BLaER1 treated with 17β-estradiol and CSF1 and Interleukin-3, amounts not matched to agents 10 nM and 100 nM (cell line): ENCODE measurements around the gene KIRREL3.

Experiments used
- H3K27ac ChIP-seq, 11 experiments: shearing (Covaris generic); formaldehyde crosslinking; 2 replicates each; pipeline ENCODE4 v1.8.1; 2022
- H3K27me3 ChIP-seq, 11 experiments: shearing (Covaris generic); formaldehyde crosslinking; 2 replicates each; pipeline ENCODE4 v1.8.1; 2022
- H3K36me3 ChIP-seq, 11 experiments: shearing (Covaris generic); formaldehyde crosslinking; 2 replicates each; pipeline ENCODE4 v1.8.1; 2022
- H3K4me1 ChIP-seq, 10 experiments: shearing (Covaris generic); formaldehyde crosslinking; 2 replicates each; pipeline ENCODE4 v1.8.1; 2022
- H3K4me2 ChIP-seq, 11 experiments: shearing (Covaris generic); formaldehyde crosslinking; 2 replicates each; pipeline ENCODE4 v1.8.1; 2022
- H3K4me3 ChIP-seq, 10 experiments: shearing (Covaris generic); formaldehyde crosslinking; 2 replicates each; pipeline ENCODE4 v1.8.1; 2022
- H3K9ac ChIP-seq, 11 experiments: shearing (Covaris generic); formaldehyde crosslinking; 2 replicates each; pipeline ENCODE4 v1.8.1; 2022
- H3K9me3 ChIP-seq, 11 experiments: shearing (Covaris generic); formaldehyde crosslinking; replicated peaks in 1 of 11; 2 replicates each; pipeline ENCODE4 v1.8.1; 2022
- H4K20me1 ChIP-seq, 11 experiments: shearing (Covaris generic); formaldehyde crosslinking; 2 replicates each; pipeline ENCODE4 v1.8.1; 2022
- Cebpa-rat ChIP-seq, 11 experiments: shearing (Covaris generic); IDR thresholded peaks; 2 replicates each; pipeline ENCODE4 v1.8.1; 2022

KIRREL3 gene

GRCh38 chr11:126711977-126712625 is 288.5 kb downstream of the KIRREL3 start:
- Histone ChIP-seq H3K27ac (no peak overlapping the region), H3K9me3 (no peaks in the 10 kb centered on the region), H3K4me2 (no peak overlapping the region), H3K4me1 (no peaks in the 10 kb centered on the region; a peak in 2 of 20 replicates), H3K27me3 (no peaks in the 10 kb centered on the region), H3K36me3 (no peaks in the 10 kb centered on the region), H4K20me1 (no peaks in the 10 kb centered on the region; a peak in 1 of 22 replicates), H3K9ac (no peak overlapping the region), H3K4me3 (no peak overlapping the region)
- no peak for TF ChIP-seq Cebpa-rat (IDR thresholded peaks at IDR 0.05)

- no peaks in the 10 kb centered on the region for H3K36me3 ChIP-seq
- H3K27ac ChIP-seq, result no peak overlapping the region
- no peaks in the 10 kb centered on the region for H3K9me3 ChIP-seq
- H3K27me3 ChIP-seq, result no peaks in the 10 kb centered on the region
- H3K4me1 ChIP-seq, result no peaks in the 10 kb centered on the region; a peak in 2 of 20 replicates
- H4K20me1 ChIP-seq, result no peaks in the 10 kb centered on the region; a peak in 1 of 22 replicates
- H3K4me3 ChIP-seq, result no peak overlapping the region
- no peak overlapping the region for H3K9ac ChIP-seq
- H3K4me2 ChIP-seq, result no peak overlapping the region
- TF ChIP-seq Cebpa-rat (IDR thresholded peaks at IDR 0.05), result no peak
Measured at GRCh38 chr11:126710804-126711399, 289.7 kb downstream of the KIRREL3 start.

- H3K4me3 ChIP-seq, result no peak overlapping the region
- no peaks in the 10 kb centered on the region for H3K9me3 ChIP-seq
- H3K36me3 ChIP-seq, result no peaks in the 10 kb centered on the region
- no peaks in the 10 kb centered on the region for H3K27me3 ChIP-seq
- no peak overlapping the region for H3K4me2 ChIP-seq
- H3K9ac ChIP-seq, result no peak overlapping the region
- H3K4me1 ChIP-seq, result no peaks in the 10 kb centered on the region
- H4K20me1 ChIP-seq, result no peaks in the 10 kb centered on the region
- no peak overlapping the region for H3K27ac ChIP-seq
- no peak for TF ChIP-seq Cebpa-rat (IDR thresholded peaks at IDR 0.05)
Measured at GRCh38 chr11:126707498-126707897, 293.1 kb downstream of the KIRREL3 start.

- Histone ChIP-seq H4K20me1 (no peaks in the 10 kb centered on the region), H3K27me3 (no peaks in the 10 kb centered on the region), H3K4me3 (no peak overlapping the region), H3K4me1 (peaks cover 0 to 17% (median 13%) of the 10 kb centered on the region in 10 experiments; a peak in 13 of 20 replicates), H3K9ac (no peak overlapping the region), H3K9me3 (no peaks in the 10 kb centered on the region), H3K27ac (no peak overlapping the region), H3K4me2 (no peak overlapping the region; a peak in 1 of 22 replicates), H3K36me3 (no peaks in the 10 kb centered on the region)
- TF ChIP-seq Cebpa-rat (IDR thresholded peaks at IDR 0.05), result no peak
Measured at GRCh38 chr11:126704096-126704495, 296.5 kb downstream of the KIRREL3 start.

- TF ChIP-seq Cebpa-rat (IDR thresholded peaks at IDR 0.05), result no peak
- Histone ChIP-seq H3K9me3 (no peaks in the 10 kb centered on the region), H3K36me3 (no peaks in the 10 kb centered on the region), H3K27ac (no peak overlapping the region), H3K4me3 (no peak overlapping the region), H4K20me1 (no peaks in the 10 kb centered on the region), H3K27me3 (no peaks in the 10 kb centered on the region), H3K4me2 (no peak overlapping the region), H3K9ac (no peak overlapping the region), H3K4me1 (peaks cover 0 to 17% (median 13%) of the 10 kb centered on the region in 10 experiments; a peak in 13 of 20 replicates)
Measured at GRCh38 chr11:126703662-126704061, 296.9 kb downstream of the KIRREL3 start.

GRCh38 chr11:126702987-126703386 is 297.6 kb downstream of the KIRREL3 start:
- no peaks in the 10 kb centered on the region for H4K20me1 ChIP-seq
- H3K27ac ChIP-seq, result no peak overlapping the region
- TF ChIP-seq Cebpa-rat (IDR thresholded peaks at IDR 0.05), result no peak
- H3K4me2 ChIP-seq, result no peak overlapping the region
- no peaks in the 10 kb centered on the region for H3K9me3 ChIP-seq
- peaks cover 0 to 17% (median 13%) of the 10 kb centered on the region in 10 experiments; a peak in 13 of 20 replicates for H3K4me1 ChIP-seq
- no peaks in the 10 kb centered on the region for H3K36me3 ChIP-seq
- no peak overlapping the region for H3K9ac ChIP-seq
- no peak overlapping the region for H3K4me3 ChIP-seq
- H3K27me3 ChIP-seq, result no peaks in the 10 kb centered on the region

- Histone ChIP-seq H3K9ac (no peak overlapping the region), H3K4me2 (no peak overlapping the region), H3K4me3 (no peak overlapping the region), H3K27ac (no peak overlapping the region), H3K9me3 (no peaks in the 10 kb centered on the region), H4K20me1 (no peaks in the 10 kb centered on the region), H3K4me1 (peaks cover 0 to 17% (median 13%) of the 10 kb centered on the region in 10 experiments; a peak in 13 of 20 replicates), H3K36me3 (no peaks in the 10 kb centered on the region), H3K27me3 (no peaks in the 10 kb centered on the region)
- no peak for TF ChIP-seq Cebpa-rat (IDR thresholded peaks at IDR 0.05)
Measured at GRCh38 chr11:126702165-126702720, 298.3 kb downstream of the KIRREL3 start.

GRCh38 chr11:126701520-126701897 is 299.1 kb downstream of the KIRREL3 start:
- no peaks in the 10 kb centered on the region for H3K27me3 ChIP-seq
- H3K4me1 ChIP-seq, result peaks cover 0 to 17% (median 13%) of the 10 kb centered on the region in 10 experiments; a peak in 13 of 20 replicates
- H3K4me2 ChIP-seq, result peak overlapping the region in 3 of 11 experiments; percentile 45 to 50 (median 49); a peak in 3 of 22 replicates
- H3K27ac ChIP-seq, result no peak overlapping the region
- H3K4me3 ChIP-seq, result no peak overlapping the region
- H3K36me3 ChIP-seq, result no peaks in the 10 kb centered on the region
- no peaks in the 10 kb centered on the region; a peak in 1 of 22 replicates for H3K9me3 ChIP-seq
- H3K9ac ChIP-seq, result no peak overlapping the region
- H4K20me1 ChIP-seq, result no peaks in the 10 kb centered on the region
- no peak for TF ChIP-seq Cebpa-rat (IDR thresholded peaks at IDR 0.05)

- Histone ChIP-seq H3K4me2 (peak overlapping the region in 9 of 11 experiments; percentile 4 to 50 (median 45); a peak in 13 of 22 replicates), H3K9me3 (no peaks in the 10 kb centered on the region; a peak in 1 of 22 replicates), H4K20me1 (no peaks in the 10 kb centered on the region), H3K27me3 (no peaks in the 10 kb centered on the region), H3K27ac (no peak overlapping the region), H3K36me3 (no peaks in the 10 kb centered on the region), H3K4me3 (no peak overlapping the region), H3K9ac (no peak overlapping the region), H3K4me1 (peaks cover 0 to 17% (median 13%) of the 10 kb centered on the region in 10 experiments; a peak in 13 of 20 replicates)
- no peak for TF ChIP-seq Cebpa-rat (IDR thresholded peaks at IDR 0.05)
Measured at GRCh38 chr11:126700768-126701519, 299.6 kb downstream of the KIRREL3 start.
